ENCODE data around the gene ISOC1. TPM values are rescaled to one million over a fixed set of nuclear protein-coding genes. Genes with fewer than 3 reads are reported as not detected.

The ISOC1 gene
- total RNA-seq, 3 donors from 2014 or later (not counting 1 experiment from before 2014, with no cell fraction given), result 11.3 to 15.5 (median 15.1) TPM

DNA sequence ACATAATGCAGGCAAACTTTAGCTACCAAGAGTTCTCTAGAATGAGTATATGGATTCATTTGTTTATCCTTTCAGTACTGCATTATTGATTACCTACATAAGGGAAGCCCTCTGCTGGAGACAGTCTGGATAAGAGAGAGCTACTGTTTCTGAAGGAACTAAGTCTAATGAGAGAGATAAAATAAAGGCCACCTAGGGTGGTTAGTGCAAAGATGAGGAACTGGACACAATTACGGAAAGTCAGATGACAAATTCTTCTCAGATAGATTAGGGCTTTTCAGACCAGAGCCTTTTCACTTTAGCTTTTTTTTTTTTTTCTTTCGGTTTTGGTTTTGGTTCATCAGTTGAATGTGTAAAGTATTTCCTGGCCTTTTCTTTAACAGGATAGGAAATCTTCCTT, 31.3 kb downstream of the ISOC1 start:
- DNase-seq, result peak in 1 of 2 donors; percentile 26
- no peak for TF ChIP-seq CTCF (IDR thresholded peaks at IDR 0.05)
- Mint-ChIP-seq H3K4me3 (peak overlapping the region; percentile 76), H3K9me3 (no peaks in the 10 kb centered on the region), H3K27me3 (ENCODE audit: low read depth in 2 of 2) (no peaks in the 10 kb centered on the region), H3K4me1 (peaks cover 12 to 13% of the 10 kb centered on the region in 2 donors), H3K36me3 (no peaks in the 10 kb centered on the region), H3K27ac (peak overlapping the region; percentile 73 to 89)
- Histone ChIP-seq H3K9me3 (ENCODE audit: control insufficient read depth, insufficient read depth, low read length) (no peaks in the 10 kb centered on the region), H3K4me1 (ENCODE audit: control insufficient read depth, insufficient read depth, low read length) (peaks cover 5% of the 10 kb centered on the region), H3K36me3 (ENCODE audit: control insufficient read depth, insufficient read depth, low read length) (no peaks in the 10 kb centered on the region), H3K4me3 (ENCODE audit: low read length) (no peak overlapping the region), H3K27ac (ENCODE audit: low read length) (peak overlapping the region; percentile 71), H3K27me3 (ENCODE audit: control insufficient read depth, insufficient read depth, low read length) (no peaks in the 10 kb centered on the region)
- WGBS (ENCODE audit: insufficient coverage), result 50% methylated on average over 1 of the region's 2 CpGs
- peak; percentile 50 to 76 (median 51) for ATAC-seq
- intact Hi-C loops (cut with micrococcal nuclease), result no loop called here

DNA sequence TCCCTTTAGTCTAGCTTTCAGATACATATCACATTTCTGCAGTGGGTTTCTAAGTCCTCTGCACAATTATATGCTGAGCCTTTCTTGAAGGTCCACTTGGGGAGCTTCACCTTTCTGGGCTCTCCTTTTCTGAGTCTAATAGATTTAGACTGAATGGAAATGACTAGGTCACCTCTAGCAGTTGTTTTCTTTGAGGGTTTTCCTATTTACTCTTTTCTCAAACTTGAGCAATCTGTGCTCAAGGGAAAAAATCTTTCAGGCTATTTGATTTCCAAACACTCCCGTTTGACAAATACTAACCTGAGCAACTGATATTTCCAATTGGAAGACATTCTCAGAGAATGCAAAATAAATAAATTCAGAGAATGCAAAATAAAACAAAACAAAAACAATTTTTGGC, 39.0 kb downstream of the ISOC1 start:
- no peaks in the 10 kb centered on the region for H3K27me3 ChIP-seq (ENCODE audit: control insufficient read depth, insufficient read depth, low read length)
- no peak overlapping the region for H3K4me3 Mint-ChIP-seq
- DNase-seq (no peak), ATAC-seq (no peak)
- no CpG with 5 or more reads among the region's 1 CpG for WGBS (ENCODE audit: insufficient coverage)
- no peaks in the 10 kb centered on the region for H3K27me3 Mint-ChIP-seq (ENCODE audit: low read depth in 2 of 2)
- H3K9me3 ChIP-seq (ENCODE audit: control insufficient read depth, insufficient read depth, low read length), result no peaks in the 10 kb centered on the region
- no peaks in the 10 kb centered on the region for H3K36me3 ChIP-seq (ENCODE audit: control insufficient read depth, insufficient read depth, low read length)
- intact Hi-C loops (cut with micrococcal nuclease), result no loop called here
- no peaks in the 10 kb centered on the region for H3K4me1 ChIP-seq (ENCODE audit: control insufficient read depth, insufficient read depth, low read length)
- no peak for TF ChIP-seq CTCF (IDR thresholded peaks at IDR 0.05)
- H3K27ac Mint-ChIP-seq, result no peak overlapping the region
- no peaks in the 10 kb centered on the region for H3K4me1 Mint-ChIP-seq
- H3K36me3 Mint-ChIP-seq, result no peaks in the 10 kb centered on the region
- no peak overlapping the region for H3K4me3 ChIP-seq (ENCODE audit: low read length)
- H3K27ac ChIP-seq (ENCODE audit: low read length), result no peak overlapping the region
- no peaks in the 10 kb centered on the region for H3K9me3 Mint-ChIP-seq

DNA sequence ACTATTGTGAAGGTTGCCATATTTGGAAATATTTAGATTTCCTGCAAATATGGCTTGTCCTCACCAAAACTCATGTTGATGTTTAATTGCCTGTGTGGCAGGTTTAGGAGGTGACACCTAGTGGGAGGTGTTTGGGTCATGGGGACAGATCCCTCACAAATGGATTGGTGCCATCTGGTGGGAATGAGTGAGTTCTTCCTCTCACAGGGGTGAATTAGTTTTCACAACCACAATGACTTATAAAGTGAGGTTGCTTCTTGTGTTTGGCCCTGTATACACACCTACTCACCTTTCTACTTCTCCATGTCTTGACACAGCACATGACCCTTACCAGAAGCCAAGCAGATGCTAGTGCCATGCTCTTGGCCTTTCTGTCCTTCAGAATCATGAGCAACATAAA, 41.1 kb downstream of the ISOC1 start:
- H3K27me3 Mint-ChIP-seq (ENCODE audit: low read depth in 2 of 2), result no peaks in the 10 kb centered on the region
- Histone ChIP-seq H3K27ac (ENCODE audit: low read length) (no peak overlapping the region), H3K4me1 (ENCODE audit: control insufficient read depth, insufficient read depth, low read length) (no peaks in the 10 kb centered on the region), H3K4me3 (ENCODE audit: low read length) (no peak overlapping the region), H3K27me3 (ENCODE audit: control insufficient read depth, insufficient read depth, low read length) (no peaks in the 10 kb centered on the region), H3K9me3 (ENCODE audit: control insufficient read depth, insufficient read depth, low read length) (no peaks in the 10 kb centered on the region), H3K36me3 (ENCODE audit: control insufficient read depth, insufficient read depth, low read length) (no peaks in the 10 kb centered on the region)
- no peak overlapping the region for H3K27ac Mint-ChIP-seq
- no peak for TF ChIP-seq CTCF (IDR thresholded peaks at IDR 0.05)
- no peaks in the 10 kb centered on the region for H3K4me1 Mint-ChIP-seq
- ATAC-seq, result no peak
- H3K9me3 Mint-ChIP-seq, result no peaks in the 10 kb centered on the region
- H3K36me3 Mint-ChIP-seq, result no peaks in the 10 kb centered on the region
- no peak overlapping the region for H3K4me3 Mint-ChIP-seq
- intact Hi-C loops (cut with micrococcal nuclease), result no loop called here
- DNase-seq, result peak in 1 of 2 donors; percentile 47

DNA sequence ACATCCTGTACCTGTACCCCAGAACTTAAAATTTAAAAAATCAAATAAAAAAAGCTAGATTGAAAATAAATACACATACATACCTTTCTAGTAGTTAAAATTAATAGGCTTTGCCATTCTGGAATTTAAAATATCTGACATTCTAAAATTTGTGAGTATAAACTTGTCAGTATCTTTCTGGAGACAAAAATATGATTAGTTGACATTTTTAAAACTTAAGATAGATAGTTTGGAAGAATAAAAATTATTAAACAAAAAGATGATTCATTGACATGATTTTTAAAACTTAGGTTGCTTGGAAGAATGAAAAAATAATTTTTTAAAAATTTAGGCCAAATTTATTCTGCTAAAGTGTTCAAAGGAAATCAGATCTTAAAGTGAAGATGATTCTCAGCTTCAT, 43.1 kb downstream of the ISOC1 start:
- intact Hi-C loops (cut with micrococcal nuclease), result no loop called here
- no peaks in the 10 kb centered on the region for H3K27me3 Mint-ChIP-seq (ENCODE audit: low read depth in 2 of 2)

More for the DNA sequence above, 43.1 kb downstream of the ISOC1 start:
- H3K27ac Mint-ChIP-seq, result no peak overlapping the region
- H3K36me3 Mint-ChIP-seq, result no peaks in the 10 kb centered on the region
- ATAC-seq (no peak), DNase-seq (no peak)
- no peak overlapping the region for H3K27ac ChIP-seq (ENCODE audit: low read length)
- H3K9me3 Mint-ChIP-seq, result no peaks in the 10 kb centered on the region
- no peaks in the 10 kb centered on the region for H3K36me3 ChIP-seq (ENCODE audit: control insufficient read depth, insufficient read depth, low read length)
- no peak overlapping the region for H3K4me3 ChIP-seq (ENCODE audit: low read length)
- H3K4me3 Mint-ChIP-seq, result no peak overlapping the region
- H3K4me1 Mint-ChIP-seq, result no peaks in the 10 kb centered on the region
- no peaks in the 10 kb centered on the region for H3K9me3 ChIP-seq (ENCODE audit: control insufficient read depth, insufficient read depth, low read length)
- TF ChIP-seq CTCF (IDR thresholded peaks at IDR 0.05), result no peak
- no peaks in the 10 kb centered on the region for H3K27me3 ChIP-seq (ENCODE audit: control insufficient read depth, insufficient read depth, low read length)
- no peaks in the 10 kb centered on the region for H3K4me1 ChIP-seq (ENCODE audit: control insufficient read depth, insufficient read depth, low read length)

All from natural killer cell (primary cell).